Astrocyte (in vitro differentiated cells and primary cell): ENCODE results near the gene ABCC4. TPM values are rescaled to one million over a fixed set of nuclear protein-coding genes. Genes with fewer than 3 reads are reported as not detected.

ENCODE experiments used
- DNase-seq: peaks from one replicate; pipeline ENCODE4 v3.0.0-alpha.2; 2010; ENCODE audit warnings: low read depth
- FAIRE-seq: peaks from 2 replicates; lab custom pipeline; 2011; peaks lifted over from hg19 to GRCh38; lab: Jason Lieb, UNC
- H2AFZ ChIP-seq: 2 replicates; pipeline ENCODE4 v1.6.0; 2012; ENCODE audit warnings: low read depth, low read length, inconsistent platforms
- H3K27ac ChIP-seq: 2 replicates; pipeline ENCODE4 v1.5.1; 2011; ENCODE audit warnings: low read depth, low read length, inconsistent platforms
- H3K27me3 ChIP-seq: 2 replicates; pipeline ENCODE4 v1.6.0; 2011; ENCODE audit warnings: low read length, inconsistent platforms; ENCODE audit not compliant: insufficient read depth
- H3K36me3 ChIP-seq: 2 replicates; pipeline ENCODE4 v1.5.1; 2011; ENCODE audit warnings: low read length, inconsistent platforms; ENCODE audit not compliant: insufficient read depth
- H3K4me1 ChIP-seq: 2 replicates; pipeline ENCODE4 v1.5.1; 2011; ENCODE audit warnings: low read length, inconsistent platforms; ENCODE audit not compliant: insufficient read depth
- H3K4me2 ChIP-seq: 2 replicates; pipeline ENCODE4 v1.6.0; 2012; ENCODE audit warnings: low read length, inconsistent platforms
- H3K4me3 ChIP-seq: 2 replicates; pipeline ENCODE4 v1.5.1; 2011; ENCODE audit warnings: low read depth, mild to moderate bottlenecking, low read length, inconsistent platforms; ENCODE audit not compliant: insufficient read depth
- H3K79me2 ChIP-seq: 2 replicates; pipeline ENCODE4 v1.6.0; 2012; ENCODE audit warnings: mild to moderate bottlenecking, low read length, inconsistent platforms; ENCODE audit not compliant: insufficient read depth
- H3K9ac ChIP-seq: 2 replicates; pipeline ENCODE4 v1.6.0; 2012; ENCODE audit warnings: mild to moderate bottlenecking, low read length, inconsistent platforms
- H3K9me3 ChIP-seq: 2 replicates; pipeline ENCODE4 v1.5.1; 2012; ENCODE audit warnings: low read depth, mild to moderate bottlenecking, low read length, inconsistent platforms; ENCODE audit not compliant: insufficient read depth
- H4K20me1 ChIP-seq: 2 replicates; pipeline ENCODE4 v1.6.0; 2012; ENCODE audit warnings: low read length, inconsistent platforms; ENCODE audit not compliant: insufficient read depth
- H3K27ac Mint-ChIP-seq: one replicate; pipeline ENCODE4 v1.8.0; 2021; ENCODE audit warnings: mild to moderate bottlenecking, mixed read lengths; ENCODE audit not compliant: unreplicated experiment
- H3K27me3 Mint-ChIP-seq: one replicate; pipeline ENCODE4 v1.8.0; 2021; ENCODE audit warnings: low read depth, mixed read lengths; ENCODE audit not compliant: unreplicated experiment
- H3K36me3 Mint-ChIP-seq: one replicate; pipeline ENCODE4 v1.8.0; 2021; ENCODE audit warnings: low read depth, mixed read lengths; ENCODE audit not compliant: unreplicated experiment
- H3K4me1 Mint-ChIP-seq: one replicate; pipeline ENCODE4 v1.8.0; 2021; ENCODE audit warnings: low read depth, mixed read lengths; ENCODE audit not compliant: unreplicated experiment
- H3K4me3 Mint-ChIP-seq: one replicate; pipeline ENCODE4 v1.8.0; 2021; ENCODE audit warnings: mild to moderate bottlenecking, moderate library complexity, mixed read lengths; ENCODE audit not compliant: unreplicated experiment
- H3K9me3 Mint-ChIP-seq: one replicate; pipeline ENCODE4 v1.8.0; 2021; ENCODE audit warnings: mild to moderate bottlenecking, mixed read lengths; ENCODE audit not compliant: unreplicated experiment
- CTCF ChIP-seq: IDR thresholded peaks from 2 replicates; pipeline ENCODE4 v1.5.1; 2011; ENCODE audit warnings: low read depth, mild to moderate bottlenecking, inconsistent platforms, low read length, moderate library complexity; ENCODE audit not compliant: insufficient read depth
- EZH2 ChIP-seq: IDR thresholded peaks from 2 replicates; pipeline ENCODE4 v1.6.1; 2012; ENCODE audit warnings: mild to moderate bottlenecking, low read length, inconsistent platforms; ENCODE audit not compliant: insufficient read depth
- total RNA-seq: library from RNA; stranded (reverse); gene quantifications from 2 replicates; pipeline ENCODE4 v1.2.1, GENCODE V29; 2021

ABCC4 gene
- total RNA-seq, 1 donor from 2014 or later: 15.6 TPM

DNA sequence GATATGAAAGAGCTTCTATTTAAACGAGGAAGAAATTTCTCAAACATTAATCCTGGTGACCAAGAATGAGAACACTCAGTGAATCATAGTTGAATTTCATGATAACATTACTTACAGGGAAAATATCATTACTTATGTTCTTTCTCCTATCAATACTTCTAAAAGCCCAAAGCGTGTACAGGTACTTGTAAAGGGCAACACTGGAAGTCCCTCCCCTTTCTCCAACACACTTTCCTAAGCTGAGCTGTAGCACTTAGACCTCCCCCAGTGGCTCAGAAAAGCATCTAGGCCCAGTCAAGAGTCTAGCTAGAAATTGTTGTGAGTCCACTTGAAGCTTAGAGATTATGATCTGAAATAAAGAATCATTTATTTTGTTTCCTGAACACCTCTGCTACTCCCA lies 150.7 kb downstream of the ABCC4 start:
- H3K9ac ChIP-seq: no peak overlapping the region
- DNase-seq: no peak
- H3K27ac ChIP-seq: no peak overlapping the region
- H3K9me3 Mint-ChIP-seq: no peaks in the 10 kb centered on the region
- H2AFZ ChIP-seq: no peak overlapping the region
- no peaks in the 10 kb centered on the region for H4K20me1 ChIP-seq
- no peak for FAIRE-seq
- H3K27ac Mint-ChIP-seq: no peak overlapping the region
- H3K27me3 ChIP-seq: no peaks in the 10 kb centered on the region
- H3K4me2 ChIP-seq: no peak overlapping the region
- no peaks in the 10 kb centered on the region for H3K4me1 Mint-ChIP-seq
- H3K9me3 ChIP-seq: no peaks in the 10 kb centered on the region
- H3K4me3 Mint-ChIP-seq: no peak overlapping the region
- no peak overlapping the region for H3K4me3 ChIP-seq
- H3K79me2 ChIP-seq: no peaks in the 10 kb centered on the region
- no peaks in the 10 kb centered on the region for H3K27me3 Mint-ChIP-seq
- peaks cover 6% of the 10 kb centered on the region for H3K4me1 ChIP-seq
- H3K36me3 Mint-ChIP-seq: peaks cover 4% of the 10 kb centered on the region
- TF ChIP-seq EZH2: no peak
- no peak for TF ChIP-seq CTCF
- no peaks in the 10 kb centered on the region for H3K36me3 ChIP-seq

DNA sequence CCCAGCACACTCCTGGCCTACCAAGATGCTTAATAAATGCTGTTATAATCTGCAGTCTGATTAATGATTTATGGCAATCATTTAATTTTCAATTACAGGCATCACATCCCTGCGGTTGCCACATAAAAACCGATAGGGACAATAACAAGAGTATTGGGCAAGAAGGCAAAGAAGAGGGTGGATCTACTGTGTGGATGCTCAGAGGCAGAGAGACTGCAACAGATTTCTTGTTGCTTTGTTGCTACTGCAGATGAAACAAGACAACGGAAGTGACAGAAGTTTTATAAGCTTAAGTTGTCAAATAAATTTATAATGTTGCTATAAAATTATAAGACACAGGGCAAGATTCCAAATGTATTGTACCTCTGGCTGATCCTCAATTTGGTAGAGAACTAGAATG lies 154.8 kb downstream of the ABCC4 start:
- Mint-ChIP-seq H3K9me3 (no peaks in the 10 kb centered on the region), H3K27ac (no peak overlapping the region), H3K4me1 (no peaks in the 10 kb centered on the region), H3K27me3 (no peaks in the 10 kb centered on the region), H3K36me3 (peaks cover 2% of the 10 kb centered on the region), H3K4me3 (no peak overlapping the region)
- DNase-seq (no peak), FAIRE-seq (no peak)
- no peaks in the 10 kb centered on the region for H3K9me3 ChIP-seq
- H3K4me3 ChIP-seq: no peak overlapping the region
- no peaks in the 10 kb centered on the region for H3K4me1 ChIP-seq
- no peaks in the 10 kb centered on the region for H3K27me3 ChIP-seq
- no peak overlapping the region for H2AFZ ChIP-seq
- H3K9ac ChIP-seq: no peak overlapping the region
- no peak overlapping the region for H3K27ac ChIP-seq
- H4K20me1 ChIP-seq: no peaks in the 10 kb centered on the region
- TF ChIP-seq CTCF (no peak), EZH2 (no peak)
- H3K79me2 ChIP-seq: no peaks in the 10 kb centered on the region
- no peak overlapping the region for H3K4me2 ChIP-seq
- no peaks in the 10 kb centered on the region for H3K36me3 ChIP-seq

GRCh38 chr13:95145587-95145986 lies 155.7 kb downstream of the ABCC4 start:
- Mint-ChIP-seq H3K4me3 (no peak overlapping the region), H3K4me1 (no peaks in the 10 kb centered on the region), H3K9me3 (no peaks in the 10 kb centered on the region), H3K27ac (no peak overlapping the region), H3K27me3 (no peaks in the 10 kb centered on the region), H3K36me3 (peaks cover 2% of the 10 kb centered on the region)
- Histone ChIP-seq H3K36me3 (no peaks in the 10 kb centered on the region), H3K79me2 (no peaks in the 10 kb centered on the region), H3K4me1 (no peaks in the 10 kb centered on the region), H3K27ac (no peak overlapping the region), H3K9ac (no peak overlapping the region), H2AFZ (no peak overlapping the region), H4K20me1 (no peaks in the 10 kb centered on the region), H3K4me2 (no peak overlapping the region), H3K4me3 (no peak overlapping the region), H3K9me3 (no peaks in the 10 kb centered on the region), H3K27me3 (no peaks in the 10 kb centered on the region)
- DNase-seq (no peak), FAIRE-seq (no peak)
- TF ChIP-seq EZH2 (no peak), CTCF (no peak)
